Non-pigmented ciliary epithelial cell (primary cell): ENCODE data around the gene PRPF40A.

Source experiments
- DNase-seq: peaks from one replicate; pipeline ENCODE4 v3.0.0-alpha.2; 2010; ENCODE audit warnings: low read depth

Gene PRPF40A

DNA sequence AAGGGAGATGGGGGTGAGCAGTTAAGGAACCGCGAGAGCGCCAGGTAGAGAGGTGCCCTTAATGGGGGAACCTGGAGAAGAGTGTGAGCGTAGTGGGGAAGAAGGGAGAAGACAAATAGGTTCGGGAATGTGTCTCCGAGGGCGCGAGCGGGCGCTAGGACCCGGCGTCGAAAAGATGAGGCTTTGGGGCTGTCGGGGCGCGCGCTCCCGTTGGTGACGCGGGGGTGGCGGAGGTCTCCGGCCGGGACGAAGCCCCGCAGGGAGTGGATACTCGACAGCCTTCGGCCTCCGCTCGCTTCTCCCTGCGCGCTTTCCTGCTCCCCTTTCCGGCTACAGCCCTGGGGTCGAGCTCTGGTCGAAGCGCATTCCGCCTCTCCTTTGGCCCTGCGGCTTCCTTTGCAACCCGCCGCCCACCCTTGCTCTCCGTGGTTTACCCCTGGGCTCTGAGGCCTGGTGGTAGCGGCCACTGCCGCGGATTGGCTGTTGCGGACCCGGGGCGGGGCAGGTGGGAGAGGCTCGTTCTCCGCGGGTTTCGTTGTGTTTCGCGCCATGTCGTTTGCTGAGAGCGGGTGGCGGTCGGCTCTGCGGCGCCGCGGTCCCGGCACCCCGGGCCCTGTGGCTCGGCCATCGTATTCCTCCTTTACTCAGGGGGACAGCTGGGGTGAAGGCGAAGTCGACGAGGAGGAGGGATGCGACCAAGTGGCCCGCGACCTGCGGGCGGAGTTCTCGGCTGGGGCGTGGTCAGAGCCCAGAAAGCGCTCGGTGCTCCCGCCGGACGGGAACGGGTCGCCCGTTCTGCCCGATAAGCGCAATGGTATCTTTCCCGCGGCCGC, 1.0 kb upstream of the PRPF40A start, which contains the start of gene ARL6IP6:
Gene ARL6IP6 (plus strand): TSS at position 545 of the 833 bp plus-strand sequence. CDS start 5 bp downstream, at position 550.
- peak; percentile 40 for DNase-seq

DNA sequence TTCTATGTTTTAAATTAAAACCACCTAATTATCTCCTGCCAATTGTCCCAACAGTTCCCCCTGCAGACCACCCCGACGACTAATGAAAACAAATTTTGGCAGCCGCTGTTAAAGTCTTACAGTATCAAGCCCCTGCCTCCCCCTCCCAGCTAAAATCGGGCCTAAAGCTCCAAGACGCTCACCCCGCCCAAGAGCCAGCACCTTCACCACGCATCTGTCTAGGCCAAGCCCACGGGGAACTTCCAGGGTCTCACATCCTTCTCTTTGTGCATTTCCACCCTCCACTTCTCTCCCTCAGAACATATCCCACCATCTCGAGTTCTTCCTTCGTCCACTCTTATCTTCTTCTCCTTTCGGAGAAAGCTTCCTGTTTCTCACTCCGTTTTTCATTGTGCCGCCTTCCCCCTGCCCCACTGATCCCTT, 445 bp downstream of the PRPF40A start:
- no peak for DNase-seq

DNA sequence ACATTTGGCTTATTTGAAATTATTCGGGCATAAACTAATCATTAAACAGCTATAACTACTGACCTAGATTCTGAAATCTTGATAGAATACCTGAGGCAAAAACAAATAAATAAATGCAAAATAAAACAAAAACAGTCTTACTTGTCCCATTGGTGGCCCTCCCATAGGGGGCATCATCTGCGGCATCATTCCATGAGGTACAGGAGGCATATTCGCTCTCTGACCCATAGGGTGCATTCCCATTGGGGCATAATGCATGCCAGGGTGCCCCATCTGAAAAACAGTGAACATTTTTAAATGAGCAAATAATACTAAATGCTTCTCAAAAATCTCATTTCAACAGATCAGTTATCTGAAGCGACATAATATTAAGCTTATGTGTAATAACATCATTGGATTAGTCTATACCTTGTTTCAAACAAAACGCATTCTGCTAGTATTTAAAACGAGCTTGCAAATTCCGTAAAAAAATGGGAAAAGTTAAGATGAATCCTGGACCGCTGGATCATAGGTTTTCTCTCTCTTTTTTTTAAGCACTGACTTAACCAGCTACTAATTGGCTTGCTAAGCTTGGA, 1.3 kb downstream of the PRPF40A start:
- no peak for DNase-seq

DNA sequence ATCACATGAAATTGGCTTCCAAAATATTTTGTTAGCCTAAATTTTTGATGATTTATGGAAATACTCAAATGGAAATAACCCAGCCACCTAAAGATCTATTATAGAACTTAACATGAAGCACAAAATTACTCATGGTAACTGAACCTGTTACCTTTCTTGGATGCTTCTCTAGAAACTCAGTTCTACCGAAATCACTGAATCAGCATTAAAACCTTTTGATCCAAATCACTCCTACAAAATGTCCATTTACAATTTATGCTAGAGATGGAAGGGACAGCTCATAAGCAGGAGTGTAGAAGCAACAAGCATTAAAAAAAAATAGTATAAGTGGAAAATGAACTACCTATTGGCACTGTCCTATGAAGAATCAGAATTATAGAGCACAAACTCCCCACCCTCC, 2.1 kb downstream of the PRPF40A start:
- DNase-seq: no peak

DNA sequence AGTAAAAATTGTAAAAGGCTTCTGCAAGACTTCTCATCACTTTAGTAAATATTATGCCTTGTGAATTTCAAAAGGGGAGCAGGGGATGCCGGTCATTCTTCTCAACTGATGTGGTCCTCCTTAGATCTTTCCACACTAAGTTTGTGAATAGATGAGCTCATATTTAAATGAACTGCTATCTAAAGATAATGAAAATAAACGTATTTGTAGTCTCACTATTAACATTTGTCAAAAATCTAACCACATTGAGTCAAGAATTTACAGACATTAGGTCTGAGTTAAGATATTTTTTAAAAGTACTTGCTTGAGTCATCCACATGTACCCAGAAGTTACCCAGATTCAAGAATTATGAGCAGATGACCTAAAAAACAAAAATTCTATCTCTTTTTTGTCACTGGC, 6.5 kb downstream of the PRPF40A start:
- DNase-seq: peak; percentile 59

DNA sequence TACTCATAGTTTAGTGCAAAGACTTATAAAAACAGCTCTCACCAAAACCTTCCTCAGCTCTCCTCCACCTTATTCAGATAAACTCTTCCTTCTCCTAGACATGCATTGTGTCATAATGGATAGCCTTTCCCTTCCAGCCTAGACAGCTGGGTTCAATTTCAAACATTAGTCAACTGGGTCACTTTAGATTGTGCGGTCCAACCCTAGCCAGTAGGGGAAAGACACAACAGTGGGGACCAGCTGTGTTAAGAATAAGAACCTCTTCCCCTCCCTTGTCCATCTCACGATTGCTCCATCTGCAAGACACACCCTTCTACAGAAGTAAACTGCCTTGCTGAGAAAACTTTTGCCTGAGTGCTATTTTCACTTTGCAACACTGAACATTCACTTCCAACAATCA, 8.5 kb downstream of the PRPF40A start:
- DNase-seq: no peak

DNA sequence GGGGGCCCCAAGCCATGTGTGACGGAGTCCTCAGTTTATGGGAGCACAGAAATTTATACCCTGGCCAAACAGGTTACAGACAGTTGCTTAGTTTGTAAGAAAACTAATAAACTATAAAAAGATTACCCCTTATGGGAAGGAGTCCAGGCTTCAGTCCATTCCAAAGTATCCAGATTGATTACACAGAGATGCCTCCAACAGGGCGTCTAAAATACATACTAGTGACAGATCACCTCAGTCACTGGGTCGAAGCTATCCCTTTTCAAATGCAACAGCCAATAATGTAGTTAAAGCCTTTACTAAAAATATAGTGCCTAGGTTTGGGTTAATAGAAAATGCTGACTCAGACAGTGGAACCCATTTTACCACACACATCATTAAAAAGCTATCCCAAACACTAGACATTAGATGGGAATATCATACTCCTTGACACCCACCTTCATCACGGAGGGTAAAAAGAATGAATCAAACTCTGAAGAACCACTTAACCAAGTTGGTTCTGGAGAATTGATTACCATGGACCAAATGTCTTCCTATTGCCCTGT, 10.7 kb downstream of the PRPF40A start:
- no peak for DNase-seq

DNA sequence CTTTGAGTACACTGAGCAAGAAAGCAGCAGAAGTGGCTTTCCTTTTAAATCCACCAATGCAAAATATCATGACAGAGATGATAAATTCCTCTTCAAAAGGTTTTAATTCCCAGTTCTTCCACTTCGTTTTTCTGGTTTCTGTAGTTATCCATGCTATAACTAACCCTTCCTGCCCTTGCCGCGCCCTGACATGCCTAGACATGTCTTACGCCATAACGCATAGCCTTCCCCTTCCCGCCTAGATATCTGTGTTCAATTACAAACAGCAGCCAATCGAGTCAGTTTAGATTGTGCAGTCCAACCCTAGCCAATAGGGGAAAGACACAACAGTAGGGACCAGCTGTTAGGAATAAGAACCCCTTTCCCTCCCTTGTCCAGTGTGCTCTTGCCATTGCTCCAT, 16.1 kb downstream of the PRPF40A start:
- DNase-seq: no peak

DNA sequence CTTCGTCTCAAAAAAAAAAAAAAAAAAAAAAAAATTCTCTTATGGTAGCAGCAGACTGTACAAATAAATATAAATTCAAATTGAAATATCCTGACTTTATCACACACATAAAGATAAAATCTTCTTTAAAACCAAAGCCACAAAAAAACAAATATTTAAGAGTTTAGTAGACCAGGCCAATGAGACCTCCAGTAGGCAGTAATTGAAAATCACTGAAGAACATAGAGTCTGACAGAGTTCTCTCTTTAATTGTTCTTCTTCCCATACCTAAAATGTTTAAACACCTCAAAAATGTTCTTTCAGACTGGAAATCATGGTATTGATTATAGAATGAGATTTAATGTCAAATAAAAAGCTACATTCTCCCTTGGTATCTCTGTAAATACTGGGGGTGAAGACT, 20.8 kb downstream of the PRPF40A start:
- DNase-seq: no peak

DNA sequence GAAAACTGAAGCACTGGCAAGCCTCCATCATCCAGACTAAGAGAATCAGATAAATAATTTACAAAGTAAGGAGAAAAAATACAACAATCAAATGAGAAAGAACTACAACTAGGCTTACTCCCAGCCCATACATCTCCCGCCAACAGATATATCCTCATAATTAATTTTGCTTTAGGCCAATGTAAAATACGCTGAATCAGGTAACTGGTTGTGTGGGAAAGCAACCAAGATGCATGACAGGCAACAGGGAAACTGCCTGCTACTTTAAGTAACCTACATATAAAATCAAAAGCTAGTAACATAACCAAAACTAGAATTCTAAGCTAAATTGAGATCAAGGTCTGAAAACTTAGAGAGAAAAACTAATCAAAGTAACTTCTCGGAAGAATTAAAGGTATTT, 21.5 kb downstream of the PRPF40A start:
- DNase-seq: no peak

DNA sequence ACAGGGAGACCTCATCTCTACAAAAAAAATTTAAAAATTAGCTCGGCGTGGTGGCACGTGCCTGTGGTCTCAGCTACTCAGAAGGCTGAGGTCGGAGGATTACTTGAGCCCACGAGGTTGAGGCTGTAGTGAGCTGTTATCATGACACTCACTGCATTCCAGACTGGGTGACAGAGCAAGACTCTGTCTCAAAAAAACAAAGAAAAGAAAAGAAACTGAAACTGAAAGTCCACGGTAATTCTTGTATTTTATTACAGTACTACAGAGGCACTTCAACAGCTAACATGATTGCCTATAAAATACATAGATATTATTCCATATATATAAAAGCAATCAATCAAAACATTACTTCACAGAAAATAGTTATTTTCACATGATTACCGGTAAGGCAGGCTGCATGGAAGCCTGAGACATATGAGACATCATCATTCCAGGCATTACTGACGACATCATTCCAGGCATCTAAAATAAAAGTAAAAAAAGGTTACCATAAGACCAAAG, 23.1 kb downstream of the PRPF40A start:
- peak; percentile 72 for DNase-seq

DNA sequence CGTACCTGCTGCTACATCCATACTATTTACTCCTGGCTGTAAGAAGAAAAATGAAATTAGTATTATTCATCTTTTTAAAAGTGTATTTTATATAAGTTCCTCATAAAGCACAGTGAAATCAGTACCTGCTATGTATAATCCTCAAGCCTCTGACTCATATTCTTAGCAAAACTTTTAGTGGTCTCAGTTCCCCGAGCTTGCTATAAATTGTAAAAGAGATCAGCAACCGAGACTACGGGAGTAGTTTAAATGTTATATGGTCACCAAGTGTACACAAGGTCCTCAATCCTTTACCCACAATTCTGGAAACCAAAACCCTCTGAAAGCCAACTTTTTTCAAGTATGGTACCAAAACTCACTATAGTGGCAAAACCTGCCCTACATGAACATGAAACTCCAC, 24.2 kb downstream of the PRPF40A start:
- no peak for DNase-seq

DNA sequence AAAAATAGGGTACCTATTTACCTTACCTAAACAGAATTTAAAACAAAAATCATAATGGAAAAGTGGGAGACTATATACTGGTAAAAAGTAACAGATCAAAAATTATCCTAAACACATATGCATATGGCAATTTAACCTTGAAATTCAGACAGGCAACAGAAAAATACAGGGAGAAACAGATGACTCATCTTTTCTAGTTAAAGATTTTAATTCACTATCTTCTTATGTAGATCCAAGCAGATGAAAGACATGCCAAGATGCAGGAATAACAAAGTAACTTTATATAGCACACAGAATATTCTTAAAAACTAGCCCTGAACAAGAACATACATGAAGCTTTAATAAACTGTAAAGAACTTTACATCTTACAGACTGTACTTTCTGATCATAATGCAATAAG, 30.9 kb downstream of the PRPF40A start:
- DNase-seq: no peak

DNA sequence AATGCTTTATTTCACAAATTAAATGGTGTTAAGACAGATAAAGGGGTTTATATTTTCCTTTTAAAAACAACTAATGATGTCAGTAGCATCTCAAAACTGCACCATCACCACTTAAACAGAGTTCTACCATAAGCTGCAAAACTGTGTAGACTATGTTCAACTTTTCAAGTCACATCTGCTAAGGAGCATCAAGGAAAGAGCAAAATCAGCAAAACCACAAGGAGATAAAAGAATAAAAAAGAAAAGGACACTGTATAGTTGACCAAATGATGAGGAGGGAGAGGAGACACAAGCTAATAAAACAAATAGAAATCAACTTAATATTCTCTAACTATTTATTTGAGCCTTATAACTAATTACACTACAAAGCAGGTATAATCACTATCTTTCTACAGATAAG, 33.9 kb downstream of the PRPF40A start:
- DNase-seq: no peak

DNA sequence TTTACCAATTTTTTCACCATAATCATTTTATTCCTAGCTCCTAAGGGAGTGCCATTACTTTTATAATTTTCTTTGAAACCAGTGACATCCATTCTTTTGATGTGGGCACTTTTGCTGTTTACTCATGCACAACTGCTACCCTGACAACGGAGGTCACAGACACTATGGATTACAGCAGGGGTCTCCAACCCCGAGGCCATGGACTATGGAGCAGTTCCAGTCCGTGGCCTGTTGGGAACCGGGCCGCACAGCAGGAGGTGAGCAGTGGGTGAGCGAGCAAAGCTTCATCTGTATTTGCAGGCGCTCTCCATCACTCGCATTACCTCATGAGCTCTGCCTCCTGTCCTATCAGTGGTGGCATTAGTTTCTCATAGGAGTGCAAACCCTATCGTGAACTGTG, 34.6 kb downstream of the PRPF40A start:
- no peak for DNase-seq

DNA sequence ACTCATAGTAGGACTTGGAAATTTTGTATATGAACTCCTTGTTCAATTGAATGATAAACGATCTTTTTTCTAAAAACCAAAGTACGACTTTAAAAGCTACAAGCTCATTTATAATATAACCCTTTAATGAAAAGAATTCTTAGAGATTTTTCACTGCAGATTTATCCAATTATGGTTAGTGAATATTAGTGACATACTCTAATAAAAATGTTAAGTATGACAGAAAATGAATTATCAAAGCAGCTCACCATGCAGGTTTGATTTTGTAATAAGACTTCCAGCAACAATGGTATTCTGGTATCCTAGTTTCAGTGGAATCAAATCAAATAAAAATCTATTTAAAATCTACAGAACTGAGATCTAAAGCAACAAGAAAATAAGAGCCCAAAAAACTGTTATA, 38.5 kb downstream of the PRPF40A start:
- no peak for DNase-seq

DNA sequence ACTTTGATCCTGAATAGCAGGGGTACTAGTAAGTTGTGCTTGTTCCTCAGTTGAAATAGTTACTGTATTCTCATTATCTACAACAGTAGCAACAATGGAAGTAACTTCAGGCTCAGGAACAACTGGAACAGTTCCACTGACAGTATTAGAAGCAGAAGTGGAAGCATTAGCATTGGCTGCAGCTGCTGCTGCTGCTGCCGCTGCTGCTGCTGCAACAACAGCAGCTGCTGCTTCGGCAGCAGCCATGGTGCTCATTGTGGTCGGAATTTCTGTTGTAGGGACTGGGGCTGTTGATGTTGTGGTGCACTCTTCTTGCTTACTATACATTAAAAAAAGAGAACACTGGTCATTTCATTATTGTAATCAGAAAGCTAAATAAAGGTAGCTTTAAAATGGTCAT, 40.8 kb downstream of the PRPF40A start:
- DNase-seq: no peak

DNA sequence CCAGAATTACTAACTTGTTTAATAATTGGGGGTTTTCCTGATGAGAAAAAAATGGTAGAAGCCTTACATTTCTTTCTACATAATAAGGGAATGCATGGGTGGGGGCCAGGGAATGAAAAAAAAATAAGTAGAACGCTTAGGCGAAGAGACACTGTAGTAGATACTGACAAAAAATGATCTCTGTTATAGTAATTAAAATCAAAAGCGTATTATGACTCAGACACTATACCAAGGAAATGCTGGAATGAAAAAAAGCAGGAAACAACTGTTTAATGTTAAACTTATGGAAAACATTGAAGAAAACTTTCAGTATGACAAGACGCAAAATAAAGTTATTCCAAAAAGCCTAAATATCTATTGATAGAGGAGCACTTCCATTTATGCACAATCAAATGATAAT, 42.9 kb downstream of the PRPF40A start:
- no peak for DNase-seq

DNA sequence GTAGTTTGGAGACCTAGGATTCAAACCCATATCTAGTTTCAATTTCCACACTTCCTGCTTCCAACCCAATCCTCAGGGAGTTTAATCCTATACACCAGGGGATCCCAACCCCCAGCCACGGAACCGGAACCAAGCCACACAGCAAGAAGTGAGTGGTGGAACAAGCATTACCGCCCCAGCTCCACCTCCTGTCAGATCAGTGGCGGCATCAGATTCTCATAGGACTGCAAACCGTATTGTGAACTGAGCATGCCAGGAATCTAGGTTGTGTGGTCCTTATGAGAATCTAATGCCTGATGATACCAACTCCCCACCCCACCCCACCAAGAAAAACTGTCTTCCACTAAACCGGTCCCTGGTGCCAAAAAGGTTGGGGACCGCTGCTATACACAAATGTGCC, 52.5 kb downstream of the PRPF40A start:
- no peak for DNase-seq

DNA sequence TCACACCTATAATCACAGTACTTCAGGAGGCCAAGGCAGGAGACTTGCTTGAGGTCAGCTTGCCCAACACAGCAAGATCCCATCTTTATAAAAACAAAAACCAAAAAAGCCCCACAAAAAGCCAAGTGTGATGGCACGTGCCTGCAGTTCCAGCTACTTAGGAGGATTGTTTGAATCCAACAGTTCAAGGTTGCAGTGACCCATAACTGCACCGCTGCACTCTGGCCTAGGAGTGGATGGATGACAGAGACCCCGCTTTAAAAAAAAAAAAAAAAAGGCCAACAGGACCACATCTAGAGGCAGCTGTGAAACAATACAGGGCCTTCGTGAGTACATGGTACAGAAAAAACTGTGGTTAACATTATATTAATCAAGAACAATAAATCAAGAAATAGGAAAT, 56.2 kb downstream of the PRPF40A start:
- no peak for DNase-seq

DNA sequence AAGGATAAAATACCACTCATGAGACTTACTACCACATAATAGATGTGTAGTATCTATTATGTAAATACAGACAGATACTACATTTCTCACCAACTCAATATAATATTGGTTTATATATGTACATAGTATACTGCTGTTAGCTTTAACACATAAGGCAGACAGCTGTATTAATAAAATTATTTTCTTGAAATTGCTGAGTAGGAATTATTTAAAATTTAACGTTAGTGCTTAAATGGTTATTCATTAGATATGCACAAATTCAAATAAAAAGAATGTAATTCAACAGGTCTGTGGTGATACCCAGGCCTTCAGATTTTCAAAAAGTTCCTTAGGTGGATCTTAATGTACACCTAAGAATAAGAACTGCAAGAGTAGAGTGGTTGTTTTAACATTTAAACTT, 59.0 kb downstream of the PRPF40A start:
- no peak for DNase-seq

DNA sequence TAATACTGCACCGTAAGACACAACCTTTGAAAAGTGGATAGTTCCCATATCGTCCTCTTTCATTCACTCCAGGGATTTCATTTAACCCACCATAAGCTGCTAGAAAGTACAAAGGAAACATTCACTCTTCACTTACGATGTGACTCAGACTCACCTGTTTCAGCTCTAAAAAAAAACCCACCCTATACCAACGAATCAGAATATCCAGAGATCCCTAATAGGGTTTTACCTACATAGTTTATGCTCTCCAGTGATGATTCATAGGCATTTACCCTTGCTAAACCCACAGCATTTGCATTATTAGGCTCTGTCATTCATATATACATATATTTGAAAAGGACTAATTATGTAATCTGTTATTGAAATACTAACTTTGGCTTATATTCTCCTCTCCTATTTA, 60.2 kb downstream of the PRPF40A start:
- no peak for DNase-seq

DNA sequence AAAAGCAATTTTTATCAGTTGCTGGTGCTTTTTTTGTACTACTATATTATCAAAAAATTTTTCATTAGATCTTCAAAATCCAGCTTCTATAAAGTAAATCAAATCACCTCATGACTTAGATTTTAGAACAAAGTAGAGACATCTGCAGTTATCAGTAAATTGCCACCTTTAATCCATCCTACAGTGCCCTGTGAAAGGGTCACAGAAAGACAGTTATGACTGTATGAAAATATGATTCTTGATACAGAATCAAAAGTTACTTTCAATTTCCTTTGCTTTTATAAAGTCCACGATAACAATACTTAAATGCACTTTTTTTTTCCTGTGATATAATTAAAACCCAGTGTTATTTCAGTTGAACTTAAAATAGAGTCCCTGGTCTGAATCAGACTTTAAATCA, 61.4 kb downstream of the PRPF40A start:
- DNase-seq: no peak
